ENCODE results near the gene APBB2. TPM values are rescaled to one million over a fixed set of nuclear protein-coding genes. Genes with fewer than 3 reads are reported as not detected.

The APBB2 gene
- total and polyA plus RNA-seq, 3 experiments from 2014 or later = 0.86 to 1.1 TPM; not detected in 1

DNA sequence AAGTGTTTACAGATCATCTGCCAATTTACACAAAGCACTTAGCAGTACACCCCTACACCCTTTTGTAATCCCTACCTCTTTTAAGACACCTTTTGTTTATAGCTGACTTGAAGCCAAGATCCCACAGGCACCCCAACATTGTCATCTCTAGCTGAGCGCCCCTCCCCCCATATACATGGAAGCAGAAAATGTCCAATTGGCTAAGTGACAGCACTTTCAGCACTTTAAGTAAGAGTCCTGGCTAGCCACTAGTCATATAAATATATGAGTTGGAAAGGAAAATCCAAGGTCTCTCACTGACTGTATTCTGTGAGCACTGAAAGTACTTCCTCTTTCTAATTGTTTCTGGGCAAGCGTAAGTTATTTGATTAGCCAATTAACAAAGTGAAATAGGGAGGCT is 356.4 kb downstream of the APBB2 start:
- H3K4me3 Mint-ChIP-seq = no peak overlapping the region
- H3K27me3 ChIP-seq (ENCODE audit: insufficient read depth, low read length, poor library complexity, severe bottlenecking) = peaks cover 8% of the 10 kb centered on the region
- H3K4me1 ChIP-seq (ENCODE audit: insufficient read depth, low read length) = peaks cover 5% of the 10 kb centered on the region
- no peak overlapping the region for H3K27ac ChIP-seq (ENCODE audit: low read depth, low read length)
- H3K9me3 ChIP-seq (ENCODE audit: low read length) = no peaks in the 10 kb centered on the region
- DNase-seq = no peak
- POLR2A ChIA-PET = no interaction called here
- CTCF ChIA-PET = no interaction called here
- H3K36me3 ChIP-seq (ENCODE audit: insufficient read depth, low read length) = no peaks in the 10 kb centered on the region
- no peak overlapping the region for H3K4me3 ChIP-seq (ENCODE audit: low read length)
- peaks cover 29 to 72% of the 10 kb centered on the region in 2 donors for H3K27me3 Mint-ChIP-seq
- peaks cover 0 to 2% (median 0%) of the 10 kb centered on the region in 5 donors for H3K9me3 Mint-ChIP-seq
- no peak overlapping the region for H3K27ac Mint-ChIP-seq
- no peaks in the 10 kb centered on the region for H3K36me3 Mint-ChIP-seq
- peaks cover 6 to 17% (median 14%) of the 10 kb centered on the region in 3 donors for H3K4me1 Mint-ChIP-seq

- no peak overlapping the region for H3K27ac ChIP-seq (ENCODE audit: low read depth, low read length)
- ChIA-PET POLR2A (no interaction called here), CTCF (no interaction called here)
- Mint-ChIP-seq H3K9me3 (peaks cover 0 to 2% (median 0%) of the 10 kb centered on the region in 5 donors), H3K36me3 (no peaks in the 10 kb centered on the region), H3K4me1 (peaks cover 6 to 17% (median 14%) of the 10 kb centered on the region in 3 donors), H3K27ac (no peak overlapping the region), H3K4me3 (peak overlapping the region in 6 of 7 donors; percentile 28 to 88 (median 58)), H3K27me3 (peaks cover 29 to 71% of the 10 kb centered on the region in 2 donors)
- peaks cover 5% of the 10 kb centered on the region for H3K4me1 ChIP-seq (ENCODE audit: insufficient read depth, low read length)
- peak in 1 of 5 donors; percentile 39 for DNase-seq
- peak overlapping the region; percentile 32 for H3K4me3 ChIP-seq (ENCODE audit: low read length)
- no peaks in the 10 kb centered on the region for H3K9me3 ChIP-seq (ENCODE audit: low read length)
- H3K36me3 ChIP-seq (ENCODE audit: insufficient read depth, low read length) = no peaks in the 10 kb centered on the region
- H3K27me3 ChIP-seq (ENCODE audit: insufficient read depth, low read length, poor library complexity, severe bottlenecking) = peaks cover 8% of the 10 kb centered on the region
Observed at GRCh38 chr4:40856840-40857362, 357.4 kb downstream of the APBB2 start.

GRCh38 chr4:40856277-40856839 is 358.0 kb downstream of the APBB2 start:
- H3K36me3 Mint-ChIP-seq = no peaks in the 10 kb centered on the region
- CTCF ChIA-PET = interaction anchor here (2.6 kb wide), 1 partner anchor 15 kb away, joined by 11 read pairs; no protein-coding TSS in a partner anchor
- H3K9me3 ChIP-seq (ENCODE audit: low read length) = no peaks in the 10 kb centered on the region

GRCh38 chr4:40850496-40850895 is 363.8 kb downstream of the APBB2 start:
- Histone ChIP-seq H3K4me3 (ENCODE audit: low read length) (no peak overlapping the region), H3K4me1 (ENCODE audit: insufficient read depth, low read length) (no peaks in the 10 kb centered on the region), H3K36me3 (ENCODE audit: insufficient read depth, low read length) (no peaks in the 10 kb centered on the region), H3K27ac (ENCODE audit: low read depth, low read length) (no peak overlapping the region), H3K27me3 (ENCODE audit: insufficient read depth, low read length, poor library complexity, severe bottlenecking) (peaks cover 4% of the 10 kb centered on the region), H3K9me3 (ENCODE audit: low read length) (no peaks in the 10 kb centered on the region)
- Mint-ChIP-seq H3K27ac (no peak overlapping the region), H3K4me3 (no peak overlapping the region), H3K27me3 (peaks cover 15 to 67% of the 10 kb centered on the region in 2 donors), H3K4me1 (no peaks in the 10 kb centered on the region), H3K9me3 (no peaks in the 10 kb centered on the region), H3K36me3 (no peaks in the 10 kb centered on the region)
- DNase-seq = no peak
- ChIA-PET CTCF (interaction anchor here (1.6 kb wide), 1 partner anchor 10 kb away, joined by 4 read pairs; no protein-coding TSS in a partner anchor), POLR2A (no interaction called here)

More at GRCh38 chr4:40856277-40856839, 358.0 kb downstream of the APBB2 start:
- peak overlapping the region in 5 of 7 donors; percentile 15 to 88 (median 60) for H3K4me3 Mint-ChIP-seq
- peak overlapping the region in 1 of 8 donors; percentile 21 for H3K27ac Mint-ChIP-seq
- Histone ChIP-seq H3K4me1 (ENCODE audit: insufficient read depth, low read length) (peaks cover 5% of the 10 kb centered on the region), H3K27me3 (ENCODE audit: insufficient read depth, low read length, poor library complexity, severe bottlenecking) (peaks cover 8% of the 10 kb centered on the region), H3K4me3 (ENCODE audit: low read length) (peak overlapping the region; percentile 32), H3K36me3 (ENCODE audit: insufficient read depth, low read length) (no peaks in the 10 kb centered on the region), H3K27ac (ENCODE audit: low read depth, low read length) (no peak overlapping the region)
- H3K9me3 Mint-ChIP-seq = peaks cover 0 to 2% (median 0%) of the 10 kb centered on the region in 5 donors
- H3K27me3 Mint-ChIP-seq = peaks cover 29 to 72% of the 10 kb centered on the region in 2 donors
- DNase-seq = no peak
- H3K4me1 Mint-ChIP-seq = peaks cover 6 to 17% (median 14%) of the 10 kb centered on the region in 3 donors
- POLR2A ChIA-PET = no interaction called here

GRCh38 chr4:40848940-40849339 is 365.4 kb downstream of the APBB2 start:
- no peaks in the 10 kb centered on the region for H3K4me1 Mint-ChIP-seq

GRCh38 chr4:40848251-40848650 is 366.1 kb downstream of the APBB2 start:
- Histone ChIP-seq H3K27ac (ENCODE audit: low read depth, low read length) (no peak overlapping the region), H3K36me3 (ENCODE audit: insufficient read depth, low read length) (no peaks in the 10 kb centered on the region), H3K4me3 (ENCODE audit: low read length) (no peak overlapping the region), H3K4me1 (ENCODE audit: insufficient read depth, low read length) (no peaks in the 10 kb centered on the region), H3K9me3 (ENCODE audit: low read length) (no peaks in the 10 kb centered on the region), H3K27me3 (ENCODE audit: insufficient read depth, low read length, poor library complexity, severe bottlenecking) (no peaks in the 10 kb centered on the region)
- no peak overlapping the region for H3K27ac Mint-ChIP-seq
- ChIA-PET CTCF (interaction anchor here (1.8 kb wide), 1 partner anchor 49 kb away, joined by 4 read pairs; no protein-coding TSS in a partner anchor), POLR2A (no interaction called here)
- H3K36me3 Mint-ChIP-seq = no peaks in the 10 kb centered on the region
- no peak overlapping the region for H3K4me3 Mint-ChIP-seq
- peaks cover 7 to 48% of the 10 kb centered on the region in 2 donors for H3K27me3 Mint-ChIP-seq
- H3K4me1 Mint-ChIP-seq = no peaks in the 10 kb centered on the region
- DNase-seq = no peak
- no peaks in the 10 kb centered on the region for H3K9me3 Mint-ChIP-seq

More at GRCh38 chr4:40848940-40849339, 365.4 kb downstream of the APBB2 start:
- H3K9me3 Mint-ChIP-seq = no peaks in the 10 kb centered on the region
- POLR2A ChIA-PET = no interaction called here
- no peaks in the 10 kb centered on the region for H3K36me3 ChIP-seq (ENCODE audit: insufficient read depth, low read length)
- H3K27ac ChIP-seq (ENCODE audit: low read depth, low read length) = no peak overlapping the region
- H3K4me3 ChIP-seq (ENCODE audit: low read length) = no peak overlapping the region
- H3K27me3 Mint-ChIP-seq = peaks cover 9 to 54% of the 10 kb centered on the region in 2 donors
- H3K4me1 ChIP-seq (ENCODE audit: insufficient read depth, low read length) = no peaks in the 10 kb centered on the region
- CTCF ChIA-PET = interaction anchor here (1.2 to 1.8 kb wide), 3 partner anchors 8 to 48 kb away, joined by 3 to 4 read pairs (median 4); no protein-coding TSS in a partner anchor
- no peak for DNase-seq
- H3K4me3 Mint-ChIP-seq = no peak overlapping the region
- no peaks in the 10 kb centered on the region for H3K9me3 ChIP-seq (ENCODE audit: low read length)
- H3K27ac Mint-ChIP-seq = peak overlapping the region in 2 of 8 donors; percentile 8 to 39
- no peaks in the 10 kb centered on the region for H3K27me3 ChIP-seq (ENCODE audit: insufficient read depth, low read length, poor library complexity, severe bottlenecking)
- H3K36me3 Mint-ChIP-seq = no peaks in the 10 kb centered on the region

- no peaks in the 10 kb centered on the region for H3K36me3 ChIP-seq (ENCODE audit: insufficient read depth, low read length)
- DNase-seq = no peak
- Mint-ChIP-seq H3K36me3 (no peaks in the 10 kb centered on the region), H3K27ac (no peak overlapping the region), H3K4me1 (no peaks in the 10 kb centered on the region), H3K4me3 (no peak overlapping the region), H3K9me3 (no peaks in the 10 kb centered on the region), H3K27me3 (peaks cover 7 to 43% of the 10 kb centered on the region in 2 donors)
- no peaks in the 10 kb centered on the region for H3K4me1 ChIP-seq (ENCODE audit: insufficient read depth, low read length)
- H3K27ac ChIP-seq (ENCODE audit: low read depth, low read length) = no peak overlapping the region
- no peaks in the 10 kb centered on the region for H3K27me3 ChIP-seq (ENCODE audit: insufficient read depth, low read length, poor library complexity, severe bottlenecking)
- no peaks in the 10 kb centered on the region for H3K9me3 ChIP-seq (ENCODE audit: low read length)
- POLR2A ChIA-PET = no interaction called here
- H3K4me3 ChIP-seq (ENCODE audit: low read length) = no peak overlapping the region
- CTCF ChIA-PET = no interaction called here
Observed at GRCh38 chr4:40846532-40846931, 367.8 kb downstream of the APBB2 start.

DNA sequence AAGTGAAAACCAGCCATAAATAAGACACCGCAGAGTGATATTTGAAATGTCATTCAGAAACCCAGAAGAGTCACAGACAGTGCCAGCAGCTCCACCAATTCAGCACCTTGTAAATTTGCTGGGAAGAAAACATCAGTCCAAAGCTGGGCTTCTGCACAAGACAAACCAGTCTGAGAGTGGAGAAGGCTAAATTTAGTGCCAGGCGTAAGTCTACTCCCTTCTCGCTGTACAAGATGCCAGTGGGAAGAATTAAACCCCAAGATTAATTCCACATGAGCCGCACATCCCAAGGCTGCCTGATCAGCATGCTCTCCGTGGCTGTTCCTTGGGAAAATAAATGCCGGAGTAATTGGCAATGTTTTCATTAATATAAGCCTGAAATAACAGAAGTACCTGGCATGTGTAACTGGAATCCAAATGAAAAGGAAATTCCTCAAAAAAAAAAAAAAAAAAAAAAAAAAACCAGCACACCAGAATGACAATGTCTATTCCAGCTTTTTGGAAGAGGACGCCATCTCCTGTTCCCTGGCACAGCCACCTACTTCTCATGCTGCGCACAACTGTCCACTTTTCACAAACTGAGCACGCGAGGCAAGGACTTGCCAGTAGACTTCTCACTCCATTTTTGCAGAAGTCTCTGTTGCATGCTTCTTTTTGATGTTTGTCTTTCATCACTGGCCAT is 369.0 kb downstream of the APBB2 start:
- Mint-ChIP-seq H3K9me3 (no peaks in the 10 kb centered on the region), H3K4me3 (no peak overlapping the region), H3K4me1 (no peaks in the 10 kb centered on the region), H3K27ac (no peak overlapping the region), H3K27me3 (peaks cover 7 to 40% of the 10 kb centered on the region in 2 donors), H3K36me3 (no peaks in the 10 kb centered on the region)
- H3K4me3 ChIP-seq (ENCODE audit: low read length) = no peak overlapping the region
- ChIA-PET POLR2A (no interaction called here), CTCF (no interaction called here)
- no peak overlapping the region for H3K27ac ChIP-seq (ENCODE audit: low read depth, low read length)
- H3K36me3 ChIP-seq (ENCODE audit: insufficient read depth, low read length) = no peaks in the 10 kb centered on the region
- H3K9me3 ChIP-seq (ENCODE audit: low read length) = no peaks in the 10 kb centered on the region
- no peaks in the 10 kb centered on the region for H3K27me3 ChIP-seq (ENCODE audit: insufficient read depth, low read length, poor library complexity, severe bottlenecking)
- H3K4me1 ChIP-seq (ENCODE audit: insufficient read depth, low read length) = no peaks in the 10 kb centered on the region
- DNase-seq = no peak
